GM10248 (cell line): ENCODE measurements around the gene SLC26A4.

ENCODE experiments used
- CTCF ChIA-PET: fragments of 300-600 bp; sonication (Branson Sonifier 250); formaldehyde crosslinking; extraction: SDS; loops from one replicate; lab custom pipeline; 2021; ENCODE audit warnings: antibody characterized with exemption; lab: Yijun Ruan, JAX
- POLR2A ChIA-PET: fragments of 350-650 bp; sonication (Branson Sonifier 250); formaldehyde crosslinking; extraction: SDS; loops from one replicate; lab custom pipeline; 2020; ENCODE audit warnings: antibody characterized with exemption; lab: Yijun Ruan, JAX
- DNase-seq: peaks from one replicate; pipeline ENCODE4 v3.0.0; 2012; ENCODE audit errors: extremely low spot score
- CTCF ChIP-seq: IDR thresholded peaks from 2 replicates; pipeline ENCODE4 v1.5.1; 2012; ENCODE audit warnings: mild to moderate bottlenecking, low read depth; ENCODE audit errors: extremely low read depth, missing control alignments, control extremely low read depth

The SLC26A4 gene

GRCh38 chr7:107742678-107743566 lies 82.3 kb downstream of the SLC26A4 start:
- TF ChIP-seq CTCF = no peak
- ChIA-PET CTCF (interaction anchor here (0.7 to 3.4 kb wide), 24 partner anchors 9 to 1006 kb away, joined by 3 to 20 read pairs (median 4); partner anchors contain the start of gene HBP1), POLR2A (interaction anchor here (0.8 to 1.0 kb wide), 2 partner anchors 574 to 911 kb away, joined by 3 to 4 read pairs; partner anchors contain the start of gene HBP1)
- DNase-seq = peak; percentile 46

- peak; percentile 82 for TF ChIP-seq CTCF
- ChIA-PET POLR2A (interaction anchor here (0.8 to 1.0 kb wide), 2 partner anchors 575 to 912 kb away, joined by 3 to 4 read pairs; partner anchors contain the start of gene HBP1), CTCF (interaction anchor here (0.7 to 3.4 kb wide), 24 partner anchors 10 to 1007 kb away, joined by 3 to 20 read pairs (median 4); partner anchors contain the start of gene HBP1)
- peak; percentile 91 for DNase-seq
Measured at GRCh38 chr7:107743567-107744344, 83.1 kb downstream of the SLC26A4 start, which contains the start of gene CBLL1. CBLL1 (plus strand) TSS chr7:107744142; CDS start chr7:107744164, 22 bp downstream.

- ChIA-PET POLR2A (no interaction called here), CTCF (interaction anchor here (1.6 kb wide), 1 partner anchor 401 kb away, joined by 5 read pairs; no protein-coding TSS in a partner anchor)
- no peak for TF ChIP-seq CTCF
- no peak for DNase-seq
Measured at GRCh38 chr7:107744345-107744750, 83.7 kb downstream of the SLC26A4 start.

- no peak for TF ChIP-seq CTCF
- CTCF ChIA-PET = interaction anchor here (0.7 to 2.0 kb wide), 3 partner anchors 10 to 133 kb away, joined by 3 to 7 read pairs (median 6); no protein-coding TSS in a partner anchor
- DNase-seq = no peak
- POLR2A ChIA-PET = no interaction called here
Measured at GRCh38 chr7:107746006-107746405, 85.4 kb downstream of the SLC26A4 start.

GRCh38 chr7:107751113-107751512 lies 90.5 kb downstream of the SLC26A4 start:
- no peak for DNase-seq
- POLR2A ChIA-PET = no interaction called here
- no peak for TF ChIP-seq CTCF
- CTCF ChIA-PET = no interaction called here

GRCh38 chr7:107754642-107755041 lies 94.0 kb downstream of the SLC26A4 start:
- CTCF ChIA-PET = interaction anchor here (1.7 to 1.9 kb wide), 2 partner anchors 9 to 11 kb away, joined by 7 to 8 read pairs; no protein-coding TSS in a partner anchor
- POLR2A ChIA-PET = no interaction called here
- no peak for DNase-seq
- TF ChIP-seq CTCF = no peak
